ENCODE measurements around the gene ROR1.

ROR1 gene

GRCh38 chr1:63782982-63783381 lies 9.2 kb downstream of the ROR1 start:
- Histone ChIP-seq H3K4me1 (ENCODE audit: control insufficient read depth, insufficient read depth, low read length) (peaks cover 28% of the 10 kb centered on the region), H3K9me3 (ENCODE audit: control insufficient read depth, insufficient read depth, low read depth, low read length) (no peaks in the 10 kb centered on the region), H3K4me3 (ENCODE audit: low read depth, low read length) (no peak overlapping the region), H3K27ac (ENCODE audit: extremely low read depth, low read depth, low read length) (no peak overlapping the region), H3K36me3 (ENCODE audit: control insufficient read depth in 2 of 2, insufficient read depth in 1 of 2, low read length in 2 of 2) (no peaks in the 10 kb centered on the region)
- TF ChIP-seq ZNF596 (tag by site-specific recombination; IDR thresholded peaks at IDR 0.05): no peak
- TF ChIP-seq ZNF48 (tag by site-specific recombination; IDR thresholded peaks at IDR 0.05): no peak
- TF ChIP-seq BCL6B (tag by site-specific recombination; IDR thresholded peaks at IDR 0.05): no peak
- no peak for TF ChIP-seq ZNF223 (tag by site-specific recombination; IDR thresholded peaks at IDR 0.05)
- TF ChIP-seq ZNF529 (tag by site-specific recombination; IDR thresholded peaks at IDR 0.05; ENCODE audit: insufficient replicate concordance): no peak
- no peak for TF ChIP-seq ZNF175 (tag by site-specific recombination; IDR thresholded peaks at IDR 0.05)
- TF ChIP-seq ZNF626 (tag by site-specific recombination; IDR thresholded peaks at IDR 0.05): no peak
- TF ChIP-seq GLI2 (tag by site-specific recombination; IDR thresholded peaks at IDR 0.05; ENCODE audit: borderline replicate concordance, low read depth): no peak
- no peak for TF ChIP-seq TSHZ1 (tag by site-specific recombination; IDR thresholded peaks at IDR 0.05; ENCODE audit: borderline replicate concordance)
- no peak for TF ChIP-seq PBX3 (CRISPR knock-in tag; IDR thresholded peaks at IDR 0.05)
- no peak for TF ChIP-seq ZNF18 (tag by site-specific recombination; IDR thresholded peaks at IDR 0.05)
- no peak for TF ChIP-seq ZNF280D (tag by site-specific recombination; IDR thresholded peaks at IDR 0.05)
- ChIA-PET POLR2A (no interaction called here), CTCF (no interaction called here)

- no peaks in the 10 kb centered on the region for H3K9me3 ChIP-seq (ENCODE audit: control insufficient read depth, insufficient read depth, low read depth, low read length)
- ChIA-PET CTCF (no interaction called here), POLR2A (no interaction called here)
- no peak overlapping the region for H3K4me3 ChIP-seq (ENCODE audit: low read depth, low read length)
- no peak for TF ChIP-seq ZNF140 (tag by site-specific recombination; IDR thresholded peaks at IDR 0.05)
- 0 out of 2 replicates have a peak, but pooled peaks have one; percentile 42 for TF ChIP-seq PRDM1 (tag by site-specific recombination; IDR thresholded peaks at IDR 0.05)
- H3K36me3 ChIP-seq (ENCODE audit: control insufficient read depth in 2 of 2, insufficient read depth in 1 of 2, low read length in 2 of 2): no peaks in the 10 kb centered on the region
- no peak overlapping the region for H3K27ac ChIP-seq (ENCODE audit: extremely low read depth, low read depth, low read length)
- peaks cover 23% of the 10 kb centered on the region for H3K4me1 ChIP-seq (ENCODE audit: control insufficient read depth, insufficient read depth, low read length)
These were observed 10.3 kb downstream of the ROR1 start for GRCh38 chr1:63784083-63784482.

Measured in HEK293 (cell line).